OCI-LY1 (cell line): ENCODE results near the gene NANP.

Source experiments
- H2AFZ ChIP-seq: fragments of 200-600 bp; sonication (generic), shearing (Covaris generic); 2 replicates; pipeline ENCODE4 v1.6.0; 2014; ENCODE audit warnings: antibody characterized with exemption, mild to moderate bottlenecking, low read length
- H3F3A ChIP-seq: fragments of 200-600 bp; sonication (generic), shearing (Covaris generic); 2 replicates; pipeline ENCODE4 v1.6.0; 2014; ENCODE audit warnings: mild to moderate bottlenecking, antibody characterized with exemption, low read length, moderate library complexity; ENCODE audit not compliant: insufficient read depth
- H3K27ac ChIP-seq: fragments of 200-600 bp; sonication (generic); 2 replicates; pipeline ENCODE4 v1.5.1; 2014; ENCODE audit warnings: low read length, mixed run types, mild to moderate bottlenecking, low read depth; ENCODE audit not compliant: poor library complexity, severe bottlenecking
- H3K27me3 ChIP-seq: fragments of 200-600 bp; sonication (generic); 2 replicates; pipeline ENCODE4 v1.6.0; 2014; ENCODE audit warnings: antibody characterized with exemption, mild to moderate bottlenecking, low read length, moderate library complexity; ENCODE audit not compliant: insufficient read depth
- H3K36me3 ChIP-seq: fragments of 200-600 bp; sonication (generic); 2 replicates; pipeline ENCODE4 v1.6.1; 2014; ENCODE audit warnings: mild to moderate bottlenecking, antibody characterized with exemption, low read length, moderate library complexity, mixed read lengths; ENCODE audit not compliant: insufficient read depth
- H3K4me1 ChIP-seq: fragments of 200-600 bp; sonication (generic); 2 replicates; pipeline ENCODE4 v1.5.1; 2014; ENCODE audit warnings: mild to moderate bottlenecking, low read length, moderate library complexity; ENCODE audit not compliant: insufficient read depth, severe bottlenecking
- H3K4me2 ChIP-seq: fragments of 200-600 bp; sonication (generic), shearing (Covaris generic); 2 replicates; pipeline ENCODE4 v1.6.1; 2014; ENCODE audit warnings: low read length
- H3K4me3 ChIP-seq: fragments of 200-600 bp; sonication (generic); 2 replicates; pipeline ENCODE4 v1.5.1; 2014; ENCODE audit warnings: low read length, low read depth, mild to moderate bottlenecking, mixed read lengths; ENCODE audit not compliant: poor library complexity, severe bottlenecking
- H3K79me2 ChIP-seq: fragments of 200-600 bp; shearing (Covaris generic); 2 replicates; pipeline ENCODE4 v1.6.1; 2016; ENCODE audit warnings: mixed run types, low read length, mixed read lengths; ENCODE audit not compliant: insufficient read depth
- H3K9ac ChIP-seq: fragments of 200-600 bp; sonication (generic), shearing (Covaris generic); 2 replicates; pipeline ENCODE4 v1.6.1; 2014; ENCODE audit warnings: mild to moderate bottlenecking, low read length, mixed read lengths
- H3K9me2 ChIP-seq: fragments of 200-600 bp; sonication (generic), shearing (Covaris generic); 2 replicates; pipeline ENCODE4 v1.6.1; 2014; ENCODE audit warnings: low read depth, mild to moderate bottlenecking, low read length, mixed read lengths
- H3K9me3 ChIP-seq: fragments of 200-600 bp; shearing (Covaris generic); 2 replicates; pipeline ENCODE4 v1.6.1; 2014; ENCODE audit warnings: low read length, mixed read lengths
- H4K20me1 ChIP-seq: fragments of 200-600 bp; sonication (generic), shearing (Covaris generic); 2 replicates; pipeline ENCODE4 v1.6.0; 2016; ENCODE audit warnings: mild to moderate bottlenecking, low read length; ENCODE audit not compliant: insufficient read depth
- EZH2 ChIP-seq: fragments of 200-600 bp; sonication (generic), shearing (Covaris generic); IDR thresholded peaks from 2 replicates; pipeline ENCODE4 v1.8.0; 2017; ENCODE audit warnings: borderline replicate concordance, mixed run types, mild to moderate bottlenecking, antibody characterized with exemption, low read length, moderate library complexity, mixed read lengths

The NANP gene

GRCh38 chr20:25563362-25563761 is 60.5 kb downstream of the NANP start:
- Histone ChIP-seq H3K9me2 (no peaks in the 10 kb centered on the region), H4K20me1 (no peaks in the 10 kb centered on the region), H3K4me3 (no peak overlapping the region), H3K4me1 (no peaks in the 10 kb centered on the region), H3K27me3 (no peaks in the 10 kb centered on the region), H3F3A (no peaks in the 10 kb centered on the region), H3K36me3 (no peaks in the 10 kb centered on the region), H2AFZ (no peak overlapping the region), H3K9me3 (no peaks in the 10 kb centered on the region), H3K79me2 (no peaks in the 10 kb centered on the region), H3K27ac (no peak overlapping the region), H3K4me2 (no peak overlapping the region), H3K9ac (no peak overlapping the region)
- TF ChIP-seq EZH2, result no peak
